ENCODE results near the gene TLCD1. TPM values are rescaled to one million over a fixed set of nuclear protein-coding genes. Genes with fewer than 3 reads are reported as not detected.

Gene TLCD1
- total and polyA plus RNA-seq, 2 of the 8 experiments (the other 6 are each of a cell fraction or from before 2014, with no cell fraction given): 40.7 to 128 TPM

DNA sequence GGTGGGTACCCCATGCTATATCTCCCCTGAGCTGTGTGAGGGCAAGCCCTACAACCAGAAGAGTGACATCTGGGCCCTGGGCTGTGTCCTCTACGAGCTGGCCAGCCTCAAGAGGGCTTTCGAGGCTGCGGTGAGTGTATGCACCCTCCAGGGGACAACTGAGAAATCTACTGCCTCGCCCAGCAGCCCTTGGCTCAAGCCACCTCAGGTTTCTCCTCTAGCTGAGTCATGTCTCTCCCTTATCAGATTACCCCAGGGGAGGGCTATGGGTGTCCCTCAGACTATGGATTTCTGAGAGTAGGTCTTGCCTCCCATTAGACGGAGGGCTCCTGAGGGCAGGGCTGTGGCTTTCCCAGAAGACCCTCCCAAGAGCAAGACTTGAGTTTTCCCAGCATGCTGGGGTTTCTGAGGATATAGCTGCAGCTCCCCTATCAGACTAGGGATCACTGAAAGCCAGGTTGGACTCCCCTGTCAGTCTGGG, 9.2 kb upstream of the TLCD1 start:
- Histone ChIP-seq H2BK12ac (ENCODE audit: low read depth, low read length) (no peak overlapping the region), H3K79me1 (ENCODE audit: low read depth, low read length) (peaks cover 2% of the 10 kb centered on the region; the same call in 1 of the 2 replicates), H3K27ac (ENCODE audit: low read depth, low read length) (no peak overlapping the region), H3K18ac (ENCODE audit: extremely low read depth, low read length) (no peak overlapping the region), H3K9me3 (ENCODE audit: insufficient read depth in 2 of 2, low read depth in 1 of 2, low read length in 1 of 2) (no peaks in the 10 kb centered on the region), H3K23ac (ENCODE audit: insufficient read length) (no peak overlapping the region), H3K4ac (replicated peaks; ENCODE audit: insufficient read length, low read depth, low read length) (no peak overlapping the region), H3K9ac (replicated peaks in 1 of 4; ENCODE audit: extremely low read depth in 1 of 4, low read depth in 3 of 4, low read length in 3 of 4) (no peak overlapping the region), H2BK5ac (ENCODE audit: low read depth, low read length) (no peak overlapping the region), H4K8ac (ENCODE audit: extremely low read depth, insufficient read depth, low read length) (no peak overlapping the region), H3K14ac (ENCODE audit: insufficient read length) (no peak overlapping the region), H3K79me2 (ENCODE audit: control insufficient read depth in 1 of 2, insufficient read depth in 2 of 2, low read length in 2 of 2) (no peaks in the 10 kb centered on the region), H2AFZ (ENCODE audit: low read length) (no peak overlapping the region), H3K27me3 (replicated peaks in 1 of 4; ENCODE audit: control insufficient read depth in 3 of 4, extremely low read depth in 1 of 4, insufficient read depth in 3 of 4, low read length in 3 of 4) (no peaks in the 10 kb centered on the region), H3K4me1 (replicated peaks in 1 of 4; ENCODE audit: control insufficient read depth in 3 of 4, insufficient read depth in 4 of 4, low read length in 3 of 4) (no peaks in the 10 kb centered on the region), H2AK5ac (ENCODE audit: low read depth, low read length) (no peak overlapping the region), H4K5ac (ENCODE audit: insufficient read length, low read depth, low read length) (no peak overlapping the region), H4K20me1 (replicated peaks in 1 of 2; ENCODE audit: control insufficient read depth in 1 of 2, insufficient read depth in 2 of 2, low read length in 2 of 2) (peaks cover 0 to 5% of the 10 kb centered on the region in 2 experiments), H3K4me3 (ENCODE audit: extremely low read depth in 1 of 4, insufficient read depth in 2 of 4, low read depth in 3 of 4, low read length in 4 of 4) (no peak overlapping the region), H3K56ac (replicated peaks; ENCODE audit: insufficient read length, low read depth, low read length) (no peak overlapping the region), H2BK15ac (ENCODE audit: low read length) (no peak overlapping the region), H2BK120ac (replicated peaks; ENCODE audit: low read depth, low read length) (no peak overlapping the region), H3K36me3 (ENCODE audit: control insufficient read depth in 2 of 4, insufficient read depth in 4 of 4, low read length in 3 of 4) (peaks cover 9 to 17% (median 13%) of the 10 kb centered on the region in 4 experiments; a peak in 6 of 8 replicates), H3K23me2 (ENCODE audit: low read depth, low read length) (no peaks in the 10 kb centered on the region), H4K91ac (replicated peaks; ENCODE audit: insufficient read length, low read length) (no peak overlapping the region), H2BK20ac (ENCODE audit: low read length) (no peak overlapping the region), H3K4me2 (ENCODE audit: insufficient read depth in 1 of 2, low read depth in 2 of 2, low read length in 2 of 2) (no peak overlapping the region)
- no peak for DNase-seq (ENCODE audit: low read depth in 1 of 2, low spot score in 2 of 2)
- FAIRE-seq: no peak
- POLR2A ChIA-PET (ENCODE audit: partially characterized antibody): interaction anchor here (0.8 to 17.6 kb wide), 4 partner anchors 10 to 16 kb away, joined by 3 to 813 read pairs (median 6); partner anchors contain the start of genes RPL23A and TRAF4
- WGBS, 2 experiments (ENCODE audit: extremely low coverage in 1 of 2, insufficient coverage in 1 of 2, insufficient read length in 1 of 2, insufficient replicate concordance in 2 of 2, low coverage in 1 of 2, low lambda C conversion rate in 2 of 2, missing lambda C conversion rate in 1 of 2): 90% methylated on average over 5 of the region's 5 CpGs; no CpG with 5 or more reads in 1 of the 2 experiments
- CTCF ChIA-PET (ENCODE audit: partially characterized antibody): interaction anchor here (0.7 to 16.9 kb wide), 6 partner anchors 9 to 144 kb away, joined by 3 to 316 read pairs (median 5); partner anchors contain the start of genes RPL23A and TLCD1
- TF ChIP-seq CBX5 (IDR thresholded peaks at IDR 0.05; ENCODE audit: low read depth, low read length) (no peak), GABPA (IDR thresholded peaks at IDR 0.05; ENCODE audit: borderline replicate concordance, insufficient read depth, low read length) (no peak), SAP30 (IDR thresholded peaks at IDR 0.05; ENCODE audit: insufficient read depth, insufficient replicate concordance, low read length) (no peak), TAF1 (IDR thresholded peaks at IDR 0.05; ENCODE audit: low read depth, low read length) (no peak), POU5F1 (IDR thresholded peaks at IDR 0.05; ENCODE audit: low read depth, low read length) (no peak), KDM4A (IDR thresholded peaks at IDR 0.05; ENCODE audit: low read depth, low read length, severe bottlenecking) (no peak), CHD1 (IDR thresholded peaks at IDR 0.05; ENCODE audit: low read depth, low read length) (no peak), JUN (IDR thresholded peaks at IDR 0.05; ENCODE audit: low read depth, low read length) (no peak), ZNF274 (IDR thresholded peaks at IDR 0.05; ENCODE audit: borderline replicate concordance, extremely low read depth, low read length) (no peak), SP4 (IDR thresholded peaks at IDR 0.05; ENCODE audit: low read length) (no peak), KDM1A (IDR thresholded peaks at IDR 0.05; ENCODE audit: borderline replicate concordance, low read length) (no peak), SP1 (IDR thresholded peaks at IDR 0.05; ENCODE audit: low read depth, low read length) (no peak), JUND (IDR thresholded peaks at IDR 0.05; ENCODE audit: low read length) (no peak)
